PC-3 (cell line): ENCODE data around the gene PLD4. TPM values are rescaled to one million over a fixed set of nuclear protein-coding genes. Genes with fewer than 3 reads are reported as not detected.

Source experiments
- ATAC-seq: fragments of 200-7000 bp; cut with Tn5 transposase; 2 replicates; pipeline ENCODE4 v1.9.1; 2020; ENCODE audit warnings: mild to moderate bottlenecking, moderate library complexity
- BruUV-seq: library from RNA; stranded (reverse); fragments of 400-500 nt; replicated peaks from 2 replicates; lab custom pipeline; 2021; lab: Mats Ljungman, UMichigan
- CTCF ChIA-PET: fragments of 300-600 bp; sonication (Branson Sonifier 250); formaldehyde crosslinking; loops from one replicate; lab custom pipeline; 2022; ENCODE audit warnings: antibody characterized with exemption; lab: Charles Lee
- POLR2A ChIA-PET: fragments of 300-600 bp; sonication (Branson Sonifier 250); formaldehyde crosslinking; loops from one replicate; lab custom pipeline; 2022; ENCODE audit warnings: antibody characterized with exemption; ENCODE audit not compliant: unreplicated experiment; lab: Charles Lee
- DNase-seq: peaks from one replicate; pipeline ENCODE4 v3.0.0-alpha.2; 2015
- H2AFZ ChIP-seq: fragments of 300-600 bp; sonication (generic); 2 replicates; pipeline ENCODE4 v1.6.0; 2016; ENCODE audit warnings: antibody characterized with exemption, low read length
- H3F3A ChIP-seq: fragments of 300-600 bp; sonication (generic); one replicate; pipeline ENCODE4 v1.6.0; 2017; ENCODE audit warnings: antibody characterized with exemption, low read length, control low read depth, mild to moderate bottlenecking; ENCODE audit not compliant: unreplicated experiment
- H3K27ac ChIP-seq: fragments of 300-600 bp; sonication (generic); 2 replicates; pipeline ENCODE4 v1.5.1; 2016; ENCODE audit warnings: mild to moderate bottlenecking, low read length
- H3K27me3 ChIP-seq: fragments of 300-600 bp; sonication (generic); 2 replicates; pipeline ENCODE4 v1.6.1; 2016; ENCODE audit warnings: low read length, mixed read lengths
- H3K36me3 ChIP-seq: fragments of 300-600 bp; sonication (generic); 2 replicates; pipeline ENCODE4 v1.6.1; 2016; ENCODE audit warnings: low read depth, mixed run types, low read length, mixed read lengths
- H3K4me1 ChIP-seq: fragments of 300-600 bp; sonication (generic); 2 replicates; pipeline ENCODE4 v1.5.1; 2016; ENCODE audit warnings: low read length; ENCODE audit not compliant: insufficient read depth
- H3K4me2 ChIP-seq: fragments of 300-600 bp; sonication (generic); 2 replicates; pipeline ENCODE4 v1.6.0; 2016; ENCODE audit warnings: low read length
- H3K4me3 ChIP-seq: fragments of 300-600 bp; sonication (generic); 2 replicates; pipeline ENCODE4 v1.5.1; 2016; ENCODE audit warnings: mild to moderate bottlenecking, low read length, mixed read lengths
- H3K79me2 ChIP-seq: fragments of 300-600 bp; sonication (generic); 2 replicates; pipeline ENCODE4 v1.6.1; 2017; ENCODE audit warnings: low read length, mixed read lengths
- H3K9ac ChIP-seq: fragments of 300-600 bp; sonication (generic); 2 replicates; pipeline ENCODE4 v1.6.0; 2016; ENCODE audit warnings: mild to moderate bottlenecking, low read length
- H3K9me2 ChIP-seq: fragments of 300-600 bp; sonication (generic); replicated peaks from 2 replicates; pipeline ENCODE4 v1.6.1; 2016; ENCODE audit warnings: mixed run types, low read length, mixed read lengths
- H3K9me3 ChIP-seq: fragments of 300-600 bp; sonication (generic); 2 replicates; pipeline ENCODE4 v1.6.1; 2016; ENCODE audit warnings: low read length, mixed read lengths
- H4K20me1 ChIP-seq: fragments of 300-600 bp; sonication (generic); 2 replicates; pipeline ENCODE4 v1.6.1; 2016; ENCODE audit warnings: low read length, mixed read lengths
- EZH2 ChIP-seq: fragments of 300-600 bp; sonication (generic); IDR thresholded peaks from one replicate; pipeline ENCODE4 v1.6.1; 2017; ENCODE audit warnings: antibody characterized with exemption, mild to moderate bottlenecking, low read length; ENCODE audit not compliant: unreplicated experiment
- EZH2phosphoT487 ChIP-seq: fragments of 300-600 bp; sonication (generic); IDR thresholded peaks from 2 replicates; pipeline ENCODE4 v1.6.1; 2018; ENCODE audit warnings: mild to moderate bottlenecking, antibody characterized with exemption, low read length, borderline replicate concordance
- intact Hi-C: fragments of 100-400 bp; cut with micrococcal nuclease; formaldehyde crosslinking; loops from 2 replicates; pipeline ENCODE4 v1.9.0; 2023
- total RNA-seq: library from RNA; depleted of rRNA; stranded (reverse); fragments of >200 nt; gene quantifications from 2 replicates; pipeline ENCODE4 v1.2.3, GENCODE V29; 2014
- TF ChIP-seq, protein P1 (sequence below): fragments of 300-600 bp; sonication (generic); conservative IDR thresholded peaks from 2 replicates; pipeline ENCODE4 v1.5.1; 2017; ENCODE audit warnings: antibody characterized with exemption, low read depth, mild to moderate bottlenecking, low read length

The PLD4 gene
- total RNA-seq, 1 experiment from 2014 or later = 0.04 TPM

GRCh38 chr14:104953097-104953496 lies 28.4 kb downstream of the PLD4 start:
- no peaks in the 10 kb centered on the region for H4K20me1 ChIP-seq
- ChIA-PET CTCF (no interaction called here), POLR2A (no interaction called here)
- no peak overlapping the region for H3K4me3 ChIP-seq
- no peaks in the 10 kb centered on the region for H3K79me2 ChIP-seq
- H3K27ac ChIP-seq = no peak overlapping the region
- TSS peak; percentile 57 for BruUV-seq
- no peaks in the 10 kb centered on the region for H3K9me2 ChIP-seq
- H3K9me3 ChIP-seq = no peaks in the 10 kb centered on the region
- H3K4me1 ChIP-seq = no peaks in the 10 kb centered on the region
- DNase-seq (no peak), ATAC-seq (no peak)
- intact Hi-C loops = no loop called here
- no peak overlapping the region for H3K4me2 ChIP-seq
- no peak overlapping the region for H2AFZ ChIP-seq
- TF ChIP-seq EZH2 (no peak), EZH2phosphoT487 (no peak)
- TF ChIP-seq, protein P1, sequence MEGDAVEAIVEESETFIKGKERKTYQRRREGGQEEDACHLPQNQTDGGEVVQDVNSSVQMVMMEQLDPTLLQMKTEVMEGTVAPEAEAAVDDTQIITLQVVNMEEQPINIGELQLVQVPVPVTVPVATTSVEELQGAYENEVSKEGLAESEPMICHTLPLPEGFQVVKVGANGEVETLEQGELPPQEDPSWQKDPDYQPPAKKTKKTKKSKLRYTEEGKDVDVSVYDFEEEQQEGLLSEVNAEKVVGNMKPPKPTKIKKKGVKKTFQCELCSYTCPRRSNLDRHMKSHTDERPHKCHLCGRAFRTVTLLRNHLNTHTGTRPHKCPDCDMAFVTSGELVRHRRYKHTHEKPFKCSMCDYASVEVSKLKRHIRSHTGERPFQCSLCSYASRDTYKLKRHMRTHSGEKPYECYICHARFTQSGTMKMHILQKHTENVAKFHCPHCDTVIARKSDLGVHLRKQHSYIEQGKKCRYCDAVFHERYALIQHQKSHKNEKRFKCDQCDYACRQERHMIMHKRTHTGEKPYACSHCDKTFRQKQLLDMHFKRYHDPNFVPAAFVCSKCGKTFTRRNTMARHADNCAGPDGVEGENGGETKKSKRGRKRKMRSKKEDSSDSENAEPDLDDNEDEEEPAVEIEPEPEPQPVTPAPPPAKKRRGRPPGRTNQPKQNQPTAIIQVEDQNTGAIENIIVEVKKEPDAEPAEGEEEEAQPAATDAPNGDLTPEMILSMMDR = no peak
- no peaks in the 10 kb centered on the region for H3K27me3 ChIP-seq
- no peaks in the 10 kb centered on the region for H3F3A ChIP-seq
- H3K36me3 ChIP-seq = peaks cover 3% of the 10 kb centered on the region; the same call in 1 of the 2 replicates
- H3K9ac ChIP-seq = no peak overlapping the region

GRCh38 chr14:104953896-104954656 lies 29.4 kb downstream of the PLD4 start:
- H3K36me3 ChIP-seq = peaks cover 3% of the 10 kb centered on the region; the same call in 1 of the 2 replicates
- ATAC-seq (no peak), DNase-seq (no peak)
- H4K20me1 ChIP-seq = no peaks in the 10 kb centered on the region
- no peaks in the 10 kb centered on the region for H3K9me3 ChIP-seq
- intact Hi-C loops = no loop called here
- no peaks in the 10 kb centered on the region for H3K9me2 ChIP-seq
- TF ChIP-seq, protein P1 = no peak
- TF ChIP-seq EZH2phosphoT487 (no peak), EZH2 (no peak)
- no peak overlapping the region for H3K4me3 ChIP-seq
- no peaks in the 10 kb centered on the region for H3K4me1 ChIP-seq
- CTCF ChIA-PET = no interaction called here
- no peak overlapping the region for H3K27ac ChIP-seq
- H3K9ac ChIP-seq = no peak overlapping the region
- BruUV-seq = no TSS peak
- no peaks in the 10 kb centered on the region for H3F3A ChIP-seq
- H3K4me2 ChIP-seq = no peak overlapping the region
- no peaks in the 10 kb centered on the region for H3K79me2 ChIP-seq
- H2AFZ ChIP-seq = no peak overlapping the region
- POLR2A ChIA-PET = no interaction called here
- no peaks in the 10 kb centered on the region for H3K27me3 ChIP-seq

GRCh38 chr14:104954746-104955395 lies 30.2 kb downstream of the PLD4 start:
- Histone ChIP-seq H3K27me3 (no peaks in the 10 kb centered on the region), H3K9me3 (no peaks in the 10 kb centered on the region), H3K4me1 (no peaks in the 10 kb centered on the region), H3K9me2 (no peaks in the 10 kb centered on the region), H3K4me3 (no peak overlapping the region), H4K20me1 (no peaks in the 10 kb centered on the region), H2AFZ (no peak overlapping the region), H3F3A (no peaks in the 10 kb centered on the region), H3K27ac (no peak overlapping the region), H3K36me3 (peaks cover 3% of the 10 kb centered on the region; the same call in 1 of the 2 replicates), H3K4me2 (no peak overlapping the region), H3K79me2 (no peaks in the 10 kb centered on the region), H3K9ac (no peak overlapping the region)
- TF ChIP-seq EZH2 = no peak
- TF ChIP-seq, protein P1 = no peak
- no peak for TF ChIP-seq EZH2phosphoT487
- ATAC-seq (no peak), DNase-seq (no peak)
- intact Hi-C loops = no loop called here
- no TSS peak for BruUV-seq
- CTCF ChIA-PET = no interaction called here
- POLR2A ChIA-PET = no interaction called here
